HG02870 (cell line): Measurements from ENCODE around the gene PGPEP1.

Experiments
- ATAC-seq: cut with Tn5 transposase; IDR thresholded peaks from one replicate; pipeline ENCODE4 v1.9.1; 2021; ENCODE audit warnings: mild to moderate bottlenecking, moderate library complexity; ENCODE audit not compliant: unreplicated experiment

Gene PGPEP1

GRCh38 chr19:18340190-18340989, at the start of gene PGPEP1:
Gene PGPEP1 (plus strand): TSS chr19:18340598. CDS start chr19:18340682, 84 bp downstream.
- ATAC-seq = no peak

- ATAC-seq = peak; percentile 6
Measured at GRCh38 chr19:18291019-18291524, 49.3 kb upstream of the PGPEP1 start.

GRCh38 chr19:18291590-18292461, 48.6 kb upstream of the PGPEP1 start:
- peak; percentile 36 for ATAC-seq

GRCh38 chr19:18292462-18292809, 48.0 kb upstream of the PGPEP1 start:
- ATAC-seq = no peak

GRCh38 chr19:18292810-18293641, 47.4 kb upstream of the PGPEP1 start:
- ATAC-seq = no peak

GRCh38 chr19:18293642-18294466, 46.5 kb upstream of the PGPEP1 start:
- no peak for ATAC-seq

GRCh38 chr19:18294467-18294864, 45.9 kb upstream of the PGPEP1 start:
- ATAC-seq = no peak

- no peak for ATAC-seq
Measured at GRCh38 chr19:18295034-18295451, 45.4 kb upstream of the PGPEP1 start.

GRCh38 chr19:18297308-18297707, 43.1 kb upstream of the PGPEP1 start:
- no peak for ATAC-seq

- ATAC-seq = no peak
Measured at GRCh38 chr19:18298601-18299000, 41.8 kb upstream of the PGPEP1 start.

GRCh38 chr19:18299654-18300053, 40.7 kb upstream of the PGPEP1 start:
- no peak for ATAC-seq

GRCh38 chr19:18300930-18301717, 39.3 kb upstream of the PGPEP1 start:
- ATAC-seq = no peak

- no peak for ATAC-seq
Measured at GRCh38 chr19:18301718-18302111, 38.7 kb upstream of the PGPEP1 start.

- no peak for ATAC-seq
Measured at GRCh38 chr19:18304208-18304457, 36.3 kb upstream of the PGPEP1 start.

GRCh38 chr19:18304458-18305310, 35.7 kb upstream of the PGPEP1 start:
- peak; percentile 38 for ATAC-seq

- no peak for ATAC-seq
Measured at GRCh38 chr19:18306209-18306887, 34.0 kb upstream of the PGPEP1 start.

- ATAC-seq = no peak
Measured at GRCh38 chr19:18306888-18307260, 33.5 kb upstream of the PGPEP1 start.

- ATAC-seq = no peak
Measured at GRCh38 chr19:18307271-18307681, 33.1 kb upstream of the PGPEP1 start.
